NCI-H460 (cell line): Measurements from ENCODE around the gene SLX4IP. TPM values are rescaled to one million over a fixed set of nuclear protein-coding genes. Genes with fewer than 3 reads are reported as not detected.

Experiments
- DNase-seq: peaks from one replicate; pipeline ENCODE4 v3.0.0-alpha.2; 2016; ENCODE audit warnings: low read depth; ENCODE audit errors: extremely low read depth
- total RNA-seq: library from RNA; depleted of rRNA; stranded (reverse); fragments of >200 nt; shearing (Covaris generic); gene quantifications from 2 replicates; pipeline ENCODE4 v1.2.3, GENCODE V29; 2014

The SLX4IP gene
- total RNA-seq, 1 experiment from 2014 or later: 7.5 TPM

DNA sequence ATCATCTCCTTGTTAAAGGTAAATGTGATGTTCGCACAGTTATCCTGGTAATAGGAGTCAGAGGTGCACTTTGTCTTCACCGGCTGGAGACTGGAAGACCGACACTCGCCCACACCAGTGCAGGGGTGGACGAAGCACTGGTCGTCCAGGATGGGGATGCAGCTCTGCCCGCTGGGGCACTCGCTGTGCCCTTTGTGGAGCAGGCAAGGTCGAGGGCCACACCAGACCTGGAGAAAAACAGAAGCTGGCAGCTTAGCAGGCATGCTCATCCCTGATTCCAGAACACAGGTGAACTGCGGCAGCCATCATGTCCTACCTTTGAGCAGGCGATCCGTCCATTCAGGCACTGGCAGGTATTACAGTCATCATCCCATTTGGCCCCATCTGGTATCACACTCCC, 206.4 kb downstream of the SLX4IP start:
- DNase-seq: no peak

GRCh38 chr20:10641893-10642292, 206.8 kb downstream of the SLX4IP start:
- DNase-seq: no peak

- no peak for DNase-seq
These were observed 207.9 kb downstream of the SLX4IP start for GRCh38 chr20:10642856-10643559.

DNA sequence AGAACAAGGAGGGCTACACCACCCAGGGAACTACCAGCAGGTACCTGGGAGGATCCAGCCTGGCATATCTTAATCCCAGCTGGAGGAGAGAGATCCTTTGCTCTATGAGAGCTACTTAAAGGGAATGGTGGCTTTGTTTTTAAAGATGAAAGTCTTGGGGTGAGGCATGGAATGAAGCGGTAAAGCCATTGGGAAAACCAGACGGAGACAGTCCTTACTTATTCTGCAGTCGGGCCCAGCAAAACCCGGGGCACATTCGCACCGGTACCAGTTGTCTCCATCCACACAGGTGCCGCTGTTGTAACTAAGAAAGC, 208.4 kb downstream of the SLX4IP start:
- DNase-seq: no peak

GRCh38 chr20:10644458-10645204, 209.5 kb downstream of the SLX4IP start:
- DNase-seq: no peak

- no peak for DNase-seq
These were observed 210.1 kb downstream of the SLX4IP start for GRCh38 chr20:10645205-10645570.

- no peak for DNase-seq
These were observed 210.9 kb downstream of the SLX4IP start for GRCh38 chr20:10646006-10646405.

DNA sequence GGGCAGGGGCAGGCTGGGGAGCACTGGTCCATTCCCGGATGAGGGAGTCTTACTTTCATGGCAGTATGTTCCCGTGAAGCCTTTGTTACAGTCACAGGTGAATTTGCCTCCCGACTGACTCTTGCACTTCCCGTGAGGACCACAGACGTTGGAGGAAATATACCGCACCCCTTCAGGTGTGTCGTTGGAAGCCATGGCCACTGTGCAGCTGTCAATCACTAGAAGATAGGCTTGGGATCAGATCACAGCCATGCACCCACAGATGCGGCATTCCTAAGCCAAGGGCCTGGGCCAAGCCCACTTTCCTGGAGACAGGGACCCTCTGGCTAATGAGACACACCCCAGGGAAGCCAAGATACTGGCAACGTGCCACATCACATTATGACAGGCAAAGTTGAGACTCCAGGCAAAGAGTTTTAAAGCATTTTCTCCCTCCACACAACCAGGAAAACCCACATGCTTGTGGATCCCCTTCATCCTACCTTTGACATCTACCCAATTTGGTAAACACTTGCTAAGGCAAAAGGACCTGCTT, 211.8 kb downstream of the SLX4IP start:
- DNase-seq: no peak

DNA sequence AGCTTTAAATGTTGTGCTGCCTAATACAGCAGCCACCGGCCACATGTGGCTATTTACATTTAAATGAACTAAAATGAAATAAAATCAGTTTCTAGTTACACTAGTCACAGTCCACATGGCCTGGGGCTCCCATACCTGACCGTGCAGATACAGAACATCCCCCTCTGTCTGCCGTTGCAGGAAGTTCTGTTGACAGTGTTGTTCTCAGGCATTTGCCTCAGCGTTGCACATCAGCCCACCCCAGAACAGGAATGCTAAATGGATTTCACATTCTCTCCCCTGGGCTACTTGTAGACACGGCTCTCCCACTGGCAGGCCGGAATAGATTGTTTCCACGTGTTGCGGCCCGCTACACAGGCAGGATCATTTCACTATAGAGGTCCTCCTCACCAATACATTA, 212.4 kb downstream of the SLX4IP start:
- no peak for DNase-seq

- DNase-seq: no peak
These were observed 212.8 kb downstream of the SLX4IP start for GRCh38 chr20:10647909-10648308.

GRCh38 chr20:10648651-10649050, 213.5 kb downstream of the SLX4IP start:
- no peak for DNase-seq

DNA sequence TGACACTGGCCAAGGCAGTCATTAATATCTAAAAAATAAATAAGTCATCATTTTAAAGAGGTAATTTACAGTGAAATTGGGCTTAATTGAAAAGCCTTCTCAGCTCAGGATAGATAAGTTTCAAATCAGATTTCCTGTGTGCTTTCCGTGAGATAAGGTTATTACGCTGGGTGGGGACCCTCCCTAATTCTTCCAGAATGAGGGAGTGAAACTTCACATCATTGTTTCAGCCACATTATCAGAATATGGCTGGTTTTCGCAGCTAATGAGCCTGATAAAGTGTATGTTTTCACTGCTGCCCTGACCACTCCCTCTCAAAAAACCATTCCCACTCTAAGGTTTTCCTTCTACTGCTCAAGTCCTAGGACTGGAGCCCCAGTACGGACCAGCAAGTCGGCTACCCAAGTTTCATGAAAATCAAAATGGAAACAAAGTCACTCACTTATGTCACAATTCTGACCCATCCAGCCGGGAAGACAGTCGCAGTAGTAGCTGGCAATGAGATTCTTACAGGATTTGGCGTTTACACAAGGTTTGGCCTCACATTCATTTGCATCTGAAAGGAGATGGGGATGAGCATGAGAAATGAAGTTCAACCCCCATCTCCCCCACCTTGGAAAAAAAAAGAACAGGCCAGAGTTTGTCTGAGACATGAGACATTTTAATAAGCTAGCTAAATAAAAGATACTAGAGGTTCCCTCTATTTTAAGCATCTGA, 214.1 kb downstream of the SLX4IP start:
- DNase-seq: no peak

GRCh38 chr20:10649797-10650160, 214.7 kb downstream of the SLX4IP start:
- DNase-seq: no peak

DNA sequence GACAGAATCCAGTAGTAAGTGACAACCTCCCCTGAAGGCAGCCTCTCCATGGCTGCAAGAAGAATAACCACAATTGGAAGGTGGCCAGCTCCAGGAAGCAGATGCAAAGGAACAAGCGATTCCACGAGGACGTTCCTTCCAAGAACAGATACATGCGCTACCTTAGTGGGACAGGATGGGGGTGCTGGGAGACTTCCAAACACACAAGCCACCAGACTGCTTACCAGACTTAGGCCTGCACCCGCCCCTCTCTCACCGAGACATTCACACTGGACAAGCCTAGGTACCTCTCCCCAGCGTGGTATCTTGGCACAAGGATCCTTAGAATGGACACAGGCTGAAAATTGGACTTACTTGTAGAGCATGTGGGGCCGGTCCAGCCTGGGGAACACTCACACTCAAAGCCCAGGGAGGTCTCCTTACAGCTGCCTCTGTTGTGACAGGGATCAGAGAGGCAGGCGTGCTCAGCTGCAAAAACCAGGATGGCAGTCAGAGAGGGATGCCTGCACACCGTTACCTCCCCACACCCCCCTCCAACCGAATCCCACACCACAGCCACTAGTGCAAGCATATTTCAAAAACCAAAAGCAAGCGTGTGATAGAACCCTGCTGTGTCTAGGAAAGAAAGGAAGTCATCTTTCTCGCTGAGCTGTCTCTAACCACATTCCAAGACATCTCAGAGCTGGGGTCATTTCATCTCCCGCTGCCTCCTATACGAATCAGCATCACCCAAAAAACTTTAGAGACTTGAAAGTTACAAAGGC, 216.3 kb downstream of the SLX4IP start:
- DNase-seq: no peak

GRCh38 chr20:10652185-10652584, 217.1 kb downstream of the SLX4IP start:
- DNase-seq: no peak

GRCh38 chr20:10652660-10653261, 217.7 kb downstream of the SLX4IP start:
- no peak for DNase-seq

- no peak for DNase-seq
These were observed 218.6 kb downstream of the SLX4IP start for GRCh38 chr20:10653599-10654249.

DNA sequence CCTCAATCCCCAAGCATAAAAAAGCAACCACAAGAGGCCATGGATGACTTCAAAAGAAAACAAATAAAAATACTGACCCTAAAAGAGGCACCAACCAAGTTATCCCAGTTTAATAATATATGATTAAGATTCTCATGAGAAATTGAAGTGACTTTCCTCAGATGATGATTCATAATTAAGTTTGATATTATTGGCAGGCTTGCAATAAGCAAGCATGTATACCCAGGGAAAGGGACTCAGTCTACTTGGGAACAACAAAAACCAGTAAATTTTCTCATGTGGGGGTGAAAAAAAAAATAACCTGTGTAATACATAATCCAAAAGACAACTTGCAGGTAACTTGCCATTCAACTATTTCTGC, 219.1 kb downstream of the SLX4IP start:
- DNase-seq: no peak

DNA sequence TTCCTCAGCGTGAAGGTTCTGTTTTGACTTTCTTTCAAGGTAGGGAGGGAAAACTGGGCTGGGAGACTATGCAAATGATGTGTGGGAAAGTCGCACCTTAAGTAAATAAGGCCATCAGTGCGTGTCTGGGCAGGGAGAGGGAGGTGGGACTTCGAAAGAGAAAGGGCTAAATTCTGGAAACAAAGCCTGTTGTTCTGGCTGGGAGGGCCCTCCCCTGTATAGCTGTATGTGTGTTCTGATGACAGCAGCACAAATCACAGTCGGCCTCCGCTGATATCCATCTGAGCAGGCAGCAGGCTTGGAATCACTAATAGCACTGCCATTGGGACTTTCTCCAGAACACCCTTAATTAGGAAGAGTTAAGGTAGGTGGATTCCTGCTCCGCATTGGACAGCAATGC, 219.5 kb downstream of the SLX4IP start:
- DNase-seq: no peak
